ENCODE data around the gene SPOCK1. TPM values are rescaled to one million over a fixed set of nuclear protein-coding genes. Genes with fewer than 3 reads are reported as not detected.

The SPOCK1 gene
- polyA plus RNA-seq, 3 donors, result 1.8 to 5.7 (median 2.1) TPM

GRCh38 chr5:137218896-137219295 lies 280.2 kb downstream of the SPOCK1 start:
- Histone ChIP-seq H3K4me2 (replicated peaks; ENCODE audit: extremely low read depth, low read length, poor library complexity, severe bottlenecking) (no peak overlapping the region), H3K9me3 (replicated peaks in 1 of 2; ENCODE audit: control insufficient read depth in 1 of 2, insufficient read depth in 1 of 2, low read length in 2 of 2) (no peaks in the 10 kb centered on the region), H3K36me3 (replicated peaks in 1 of 2; ENCODE audit: control insufficient read depth in 1 of 2, insufficient read depth in 2 of 2, low read length in 2 of 2) (no peaks in the 10 kb centered on the region), H3K9ac (ENCODE audit: insufficient read depth, low read length, poor library complexity, severe bottlenecking) (no peak overlapping the region), H3K79me2 (ENCODE audit: insufficient read depth, low read length) (no peaks in the 10 kb centered on the region), H3K4me1 (ENCODE audit: control insufficient read depth in 1 of 2, insufficient read depth in 2 of 2, low read length in 2 of 2) (no peaks in the 10 kb centered on the region), H2AFZ (ENCODE audit: insufficient read depth, low read depth, low read length, poor library complexity, severe bottlenecking) (no peak overlapping the region), H3K27me3 (ENCODE audit: control insufficient read depth in 2 of 2, insufficient read depth in 2 of 2, low read length in 2 of 2) (no peaks in the 10 kb centered on the region), H3K27ac (ENCODE audit: low read depth in 1 of 2, low read length in 2 of 2) (no peak overlapping the region), H4K20me1 (ENCODE audit: insufficient read depth, low read length) (no peaks in the 10 kb centered on the region), H3K4me3 (replicated peaks in 1 of 3; ENCODE audit: low read depth in 2 of 3, low read length in 3 of 3) (no peak overlapping the region)
- Mint-ChIP-seq H3K9me3 (peaks cover 0 to 3% (median 0%) of the 10 kb centered on the region in 7 donors), H3K27me3 (ENCODE audit: low read depth in 3 of 3) (peaks cover 0 to 3% (median 3%) of the 10 kb centered on the region in 3 donors), H3K27ac (no peak overlapping the region), H3K36me3 (no peaks in the 10 kb centered on the region), H3K4me1 (no peaks in the 10 kb centered on the region), H3K4me3 (no peak overlapping the region)
- no CpG with 5 or more reads among the region's 1 CpG for WGBS (ENCODE audit: insufficient coverage)
- intact Hi-C loops (cut with micrococcal nuclease), result no loop called here
- TF ChIP-seq CTCF (IDR thresholded peaks at IDR 0.05), result no peak
- no peak for DNase-seq

- Mint-ChIP-seq H3K27me3 (ENCODE audit: low read depth in 3 of 3) (peaks cover 0 to 3% (median 3%) of the 10 kb centered on the region in 3 donors), H3K36me3 (no peaks in the 10 kb centered on the region), H3K4me1 (no peaks in the 10 kb centered on the region), H3K4me3 (no peak overlapping the region), H3K27ac (no peak overlapping the region), H3K9me3 (peaks cover 0 to 3% (median 0%) of the 10 kb centered on the region in 7 donors)
- Histone ChIP-seq H3K36me3 (replicated peaks in 1 of 2; ENCODE audit: control insufficient read depth in 1 of 2, insufficient read depth in 2 of 2, low read length in 2 of 2) (no peaks in the 10 kb centered on the region), H3K79me2 (ENCODE audit: insufficient read depth, low read length) (no peaks in the 10 kb centered on the region), H3K4me2 (replicated peaks; ENCODE audit: extremely low read depth, low read length, poor library complexity, severe bottlenecking) (no peak overlapping the region), H3K27me3 (ENCODE audit: control insufficient read depth in 2 of 2, insufficient read depth in 2 of 2, low read length in 2 of 2) (no peaks in the 10 kb centered on the region), H4K20me1 (ENCODE audit: insufficient read depth, low read length) (no peaks in the 10 kb centered on the region), H2AFZ (ENCODE audit: insufficient read depth, low read depth, low read length, poor library complexity, severe bottlenecking) (no peak overlapping the region), H3K9me3 (replicated peaks in 1 of 2; ENCODE audit: control insufficient read depth in 1 of 2, insufficient read depth in 1 of 2, low read length in 2 of 2) (no peaks in the 10 kb centered on the region), H3K4me3 (replicated peaks in 1 of 3; ENCODE audit: low read depth in 2 of 3, low read length in 3 of 3) (no peak overlapping the region), H3K9ac (ENCODE audit: insufficient read depth, low read length, poor library complexity, severe bottlenecking) (no peak overlapping the region), H3K27ac (ENCODE audit: low read depth in 1 of 2, low read length in 2 of 2) (no peak overlapping the region), H3K4me1 (ENCODE audit: control insufficient read depth in 1 of 2, insufficient read depth in 2 of 2, low read length in 2 of 2) (no peaks in the 10 kb centered on the region)
- intact Hi-C loops (cut with micrococcal nuclease), result no loop called here
- DNase-seq, result no peak
- no CpG with 5 or more reads among the region's 1 CpG for WGBS (ENCODE audit: insufficient coverage)
- no peak for TF ChIP-seq CTCF (IDR thresholded peaks at IDR 0.05)
Observed at GRCh38 chr5:137218471-137218870, 280.7 kb downstream of the SPOCK1 start.
